Measurements from ENCODE around the gene OCSTAMP.

OCSTAMP gene

GRCh38 chr20:46570956-46571355 lies 20.5 kb upstream of the OCSTAMP start:
- ATAC-seq (ENCODE audit: low read depth) (no peak), DNase-seq (ENCODE audit: low spot score) (no peak)
- Histone ChIP-seq H3K27me3 (ENCODE audit: insufficient read depth, poor library complexity, severe bottlenecking) (no peaks in the 10 kb centered on the region), H3K4me3 (ENCODE audit: severe bottlenecking) (no peak overlapping the region), H3K9me3 (ENCODE audit: severe bottlenecking) (no peaks in the 10 kb centered on the region), H3K4me1 (ENCODE audit: insufficient read depth, poor library complexity, severe bottlenecking) (no peaks in the 10 kb centered on the region), H3K36me3 (ENCODE audit: low read depth) (no peaks in the 10 kb centered on the region), H3K27ac (ENCODE audit: poor library complexity, severe bottlenecking) (no peak overlapping the region)
- no peak for TF ChIP-seq CTCF (IDR thresholded peaks at IDR 0.05; ENCODE audit: poor library complexity, severe bottlenecking)

DNA sequence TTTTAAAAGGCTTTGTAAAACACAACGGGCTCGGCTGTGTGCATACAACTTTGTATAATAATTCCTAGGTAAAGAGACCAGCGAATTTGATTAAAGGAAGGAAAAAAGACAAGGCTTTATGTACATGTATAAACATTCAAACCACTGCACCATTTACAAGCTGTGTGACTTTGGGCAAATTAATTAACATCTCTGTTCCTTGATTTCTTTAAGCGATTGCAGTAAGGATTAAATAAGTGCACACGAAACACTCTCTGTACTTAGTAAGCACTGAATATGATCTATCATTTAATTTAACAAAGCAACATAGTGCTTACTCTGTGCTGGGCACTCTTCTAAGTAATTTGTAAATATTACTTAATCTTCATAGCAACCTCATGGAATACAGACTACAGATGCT lies 19.5 kb upstream of the OCSTAMP start:
- Histone ChIP-seq H3K27me3 (ENCODE audit: insufficient read depth, poor library complexity, severe bottlenecking) (no peaks in the 10 kb centered on the region), H3K27ac (ENCODE audit: poor library complexity, severe bottlenecking) (no peak overlapping the region), H3K9me3 (ENCODE audit: severe bottlenecking) (no peaks in the 10 kb centered on the region), H3K4me1 (ENCODE audit: insufficient read depth, poor library complexity, severe bottlenecking) (no peaks in the 10 kb centered on the region), H3K36me3 (ENCODE audit: low read depth) (no peaks in the 10 kb centered on the region), H3K4me3 (ENCODE audit: severe bottlenecking) (no peak overlapping the region)
- TF ChIP-seq CTCF (IDR thresholded peaks at IDR 0.05; ENCODE audit: poor library complexity, severe bottlenecking) = no peak
- ATAC-seq (ENCODE audit: low read depth) = no peak
- no peak for DNase-seq (ENCODE audit: low spot score)

GRCh38 chr20:46568570-46569129 lies 18.2 kb upstream of the OCSTAMP start:
- Histone ChIP-seq H3K4me1 (ENCODE audit: insufficient read depth, poor library complexity, severe bottlenecking) (no peaks in the 10 kb centered on the region), H3K36me3 (ENCODE audit: low read depth) (no peaks in the 10 kb centered on the region), H3K4me3 (ENCODE audit: severe bottlenecking) (no peak overlapping the region), H3K27ac (ENCODE audit: poor library complexity, severe bottlenecking) (no peak overlapping the region), H3K9me3 (ENCODE audit: severe bottlenecking) (no peaks in the 10 kb centered on the region), H3K27me3 (ENCODE audit: insufficient read depth, poor library complexity, severe bottlenecking) (no peaks in the 10 kb centered on the region)
- peak; percentile 84 for DNase-seq (ENCODE audit: low spot score)
- no peak for TF ChIP-seq CTCF (IDR thresholded peaks at IDR 0.05; ENCODE audit: poor library complexity, severe bottlenecking)
- ATAC-seq (ENCODE audit: low read depth) = peak; percentile 15; the same call in 2 of the 3 replicates

DNA sequence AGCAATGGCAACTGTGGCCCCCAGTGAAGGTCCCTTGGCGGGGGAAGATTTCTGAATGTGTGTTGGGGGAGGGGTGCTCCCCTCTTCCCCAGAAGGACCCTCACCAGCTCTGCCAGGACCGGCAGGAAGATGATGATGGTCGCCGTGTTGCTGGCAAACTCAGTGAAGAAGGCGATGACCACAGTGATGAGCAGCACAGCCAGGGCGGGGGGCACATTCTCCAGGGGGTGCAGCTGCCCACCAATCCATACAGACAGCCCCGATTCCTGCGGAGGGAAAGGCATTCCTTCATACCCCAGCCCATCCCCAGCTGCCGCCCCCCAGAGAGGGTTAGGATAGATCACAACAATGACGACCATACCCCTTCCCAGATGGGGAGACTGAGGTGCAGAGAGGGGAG lies 15.7 kb upstream of the OCSTAMP start:
- no peaks in the 10 kb centered on the region for H3K36me3 ChIP-seq (ENCODE audit: low read depth)
- ATAC-seq (ENCODE audit: low read depth) = no peak
- H3K9me3 ChIP-seq (ENCODE audit: severe bottlenecking) = no peaks in the 10 kb centered on the region
- no peak overlapping the region for H3K27ac ChIP-seq (ENCODE audit: poor library complexity, severe bottlenecking)
- H3K27me3 ChIP-seq (ENCODE audit: insufficient read depth, poor library complexity, severe bottlenecking) = no peaks in the 10 kb centered on the region
- H3K4me1 ChIP-seq (ENCODE audit: insufficient read depth, poor library complexity, severe bottlenecking) = no peaks in the 10 kb centered on the region
- TF ChIP-seq CTCF (IDR thresholded peaks at IDR 0.05; ENCODE audit: poor library complexity, severe bottlenecking) = no peak
- DNase-seq (ENCODE audit: low spot score) = peak; percentile 72
- no peak overlapping the region for H3K4me3 ChIP-seq (ENCODE audit: severe bottlenecking)

DNA sequence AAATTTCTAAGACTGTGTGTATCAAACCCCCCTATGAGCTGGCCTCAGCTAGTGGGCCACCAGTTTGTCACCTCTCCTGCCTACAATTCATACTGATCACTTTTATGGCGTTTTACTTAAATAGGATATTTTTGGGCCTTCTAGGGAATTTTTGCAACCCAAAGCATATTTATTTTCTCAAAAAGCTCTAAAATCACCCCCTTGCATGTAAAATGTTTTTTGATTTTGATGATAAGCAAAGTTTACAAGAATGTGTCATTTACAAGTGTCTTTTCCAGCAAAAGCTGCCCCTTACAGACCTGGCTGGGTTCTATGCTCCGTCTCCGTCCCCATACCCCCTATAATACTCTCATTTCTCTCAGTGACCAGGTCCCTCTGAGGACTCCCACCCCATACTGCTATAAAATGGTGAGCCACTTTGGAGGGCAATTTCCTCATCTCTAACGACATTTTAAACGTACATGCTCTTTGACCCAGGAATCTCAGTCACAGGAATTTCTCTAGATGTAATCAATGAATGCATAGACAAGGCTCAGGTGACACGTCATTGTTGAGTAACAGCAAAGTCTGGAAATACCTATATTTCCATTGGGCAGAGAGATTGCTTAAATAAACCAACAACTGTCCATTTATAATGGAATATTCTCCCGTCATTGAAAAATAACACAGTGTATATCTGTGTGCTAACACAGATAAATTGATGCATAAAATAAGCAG lies 13.9 kb upstream of the OCSTAMP start:
- no peaks in the 10 kb centered on the region for H3K9me3 ChIP-seq (ENCODE audit: severe bottlenecking)
- H3K27me3 ChIP-seq (ENCODE audit: insufficient read depth, poor library complexity, severe bottlenecking) = no peaks in the 10 kb centered on the region
- TF ChIP-seq CTCF (IDR thresholded peaks at IDR 0.05; ENCODE audit: poor library complexity, severe bottlenecking) = no peak
- no peak overlapping the region for H3K4me3 ChIP-seq (ENCODE audit: severe bottlenecking)
- no peaks in the 10 kb centered on the region for H3K36me3 ChIP-seq (ENCODE audit: low read depth)
- H3K27ac ChIP-seq (ENCODE audit: poor library complexity, severe bottlenecking) = no peak overlapping the region
- no peak for DNase-seq (ENCODE audit: low spot score)
- ATAC-seq (ENCODE audit: low read depth) = no peak
- no peaks in the 10 kb centered on the region for H3K4me1 ChIP-seq (ENCODE audit: insufficient read depth, poor library complexity, severe bottlenecking)

All from RWPE2 (cell line).